ENCODE measurements around the gene LARP4B.
"Not testable (repeated sequence)": the region's sequence is repeated elsewhere in the genome, so short reads cannot be mapped to it uniquely, and the experiment has no call there.

Gene LARP4B

DNA sequence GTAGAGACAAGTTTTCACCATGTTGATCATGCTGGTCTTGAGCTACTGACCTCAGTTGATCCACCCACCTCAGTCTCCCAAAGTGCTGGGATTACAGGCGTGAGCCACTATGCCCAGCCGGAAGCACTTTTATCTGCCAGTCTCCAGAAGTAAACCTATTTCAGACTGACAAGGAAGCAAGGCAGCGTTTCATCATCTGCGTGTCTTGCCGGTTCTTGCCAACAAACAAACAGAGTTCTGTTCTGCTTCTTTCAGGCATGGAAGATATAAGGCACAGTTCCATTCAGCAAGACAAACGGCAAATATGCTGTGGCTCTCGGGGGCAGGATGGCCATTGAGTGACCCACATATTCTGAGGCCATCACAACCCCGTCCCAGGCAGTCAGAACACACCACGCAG, 15.5 kb upstream of the LARP4B start:
- no peak overlapping the region for H3K27ac Mint-ChIP-seq
- H3K9me3 Mint-ChIP-seq, result no peaks in the 10 kb centered on the region
- H3K27me3 Mint-ChIP-seq, result no peaks in the 10 kb centered on the region
- no peaks in the 10 kb centered on the region for H3K36me3 Mint-ChIP-seq (ENCODE audit: low read depth)
- H3K4me1 Mint-ChIP-seq (ENCODE audit: low read depth), result peaks cover 28% of the 10 kb centered on the region
- no peak overlapping the region for H3K4me3 Mint-ChIP-seq

- Mint-ChIP-seq H3K36me3 (ENCODE audit: low read depth) (no peaks in the 10 kb centered on the region), H3K4me3 (no peak overlapping the region), H3K27ac (no peak overlapping the region), H3K27me3 (no peaks in the 10 kb centered on the region), H3K4me1 (ENCODE audit: low read depth) (peaks cover 31% of the 10 kb centered on the region), H3K9me3 (no peaks in the 10 kb centered on the region)
Measured at GRCh38 chr10:945778-946177, 14.3 kb upstream of the LARP4B start.

- no peaks in the 10 kb centered on the region for H3K36me3 Mint-ChIP-seq (ENCODE audit: low read depth)
Measured at GRCh38 chr10:944034-944831, 12.7 kb upstream of the LARP4B start.

DNA sequence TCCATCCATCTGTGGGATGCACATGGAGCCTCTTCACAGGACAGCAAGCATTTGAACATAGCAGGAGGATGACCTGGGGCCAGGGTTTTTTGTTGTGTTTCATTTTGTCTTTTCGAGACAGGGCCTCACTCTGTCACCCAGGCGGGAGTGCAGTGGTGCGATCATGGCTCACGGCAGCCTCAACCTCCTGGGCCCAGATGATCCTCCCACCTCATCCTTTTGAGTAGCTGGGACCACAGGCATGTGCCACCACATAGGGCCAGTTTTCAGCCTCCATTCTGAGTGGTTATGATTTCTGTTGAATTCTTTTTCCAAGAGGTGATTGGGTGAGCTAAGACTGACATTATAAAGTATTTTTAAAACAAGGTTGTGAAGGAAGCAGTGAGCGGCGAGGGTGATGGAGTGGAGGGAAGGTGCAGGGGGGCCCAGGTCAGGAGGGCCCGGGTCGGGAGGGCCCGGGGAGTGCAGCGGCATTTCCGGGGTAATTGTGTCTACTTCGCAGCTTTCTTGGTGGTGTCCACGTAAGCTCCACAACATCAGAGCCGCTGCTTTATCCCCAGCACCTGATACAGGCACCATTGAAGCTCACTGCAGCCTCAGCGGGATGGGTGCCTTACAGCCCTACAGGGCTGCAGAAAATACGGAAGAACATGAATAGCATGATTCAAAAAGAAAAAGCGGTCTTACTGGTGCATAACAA, 12.0 kb upstream of the LARP4B start:
- Mint-ChIP-seq H3K4me1 (ENCODE audit: low read depth) (peaks cover 44% of the 10 kb centered on the region), H3K4me3 (no peak overlapping the region), H3K9me3 (no peaks in the 10 kb centered on the region), H3K36me3 (ENCODE audit: low read depth) (no peaks in the 10 kb centered on the region), H3K27ac (no peak overlapping the region), H3K27me3 (no peaks in the 10 kb centered on the region)

More at GRCh38 chr10:944034-944831, 12.7 kb upstream of the LARP4B start:
- peaks cover 36% of the 10 kb centered on the region for H3K4me1 Mint-ChIP-seq (ENCODE audit: low read depth)
- no peaks in the 10 kb centered on the region for H3K27me3 Mint-ChIP-seq
- peak overlapping the region; percentile 17 for H3K27ac Mint-ChIP-seq
- peak overlapping the region; percentile 18 for H3K4me3 Mint-ChIP-seq
- H3K9me3 Mint-ChIP-seq, result no peaks in the 10 kb centered on the region

DNA sequence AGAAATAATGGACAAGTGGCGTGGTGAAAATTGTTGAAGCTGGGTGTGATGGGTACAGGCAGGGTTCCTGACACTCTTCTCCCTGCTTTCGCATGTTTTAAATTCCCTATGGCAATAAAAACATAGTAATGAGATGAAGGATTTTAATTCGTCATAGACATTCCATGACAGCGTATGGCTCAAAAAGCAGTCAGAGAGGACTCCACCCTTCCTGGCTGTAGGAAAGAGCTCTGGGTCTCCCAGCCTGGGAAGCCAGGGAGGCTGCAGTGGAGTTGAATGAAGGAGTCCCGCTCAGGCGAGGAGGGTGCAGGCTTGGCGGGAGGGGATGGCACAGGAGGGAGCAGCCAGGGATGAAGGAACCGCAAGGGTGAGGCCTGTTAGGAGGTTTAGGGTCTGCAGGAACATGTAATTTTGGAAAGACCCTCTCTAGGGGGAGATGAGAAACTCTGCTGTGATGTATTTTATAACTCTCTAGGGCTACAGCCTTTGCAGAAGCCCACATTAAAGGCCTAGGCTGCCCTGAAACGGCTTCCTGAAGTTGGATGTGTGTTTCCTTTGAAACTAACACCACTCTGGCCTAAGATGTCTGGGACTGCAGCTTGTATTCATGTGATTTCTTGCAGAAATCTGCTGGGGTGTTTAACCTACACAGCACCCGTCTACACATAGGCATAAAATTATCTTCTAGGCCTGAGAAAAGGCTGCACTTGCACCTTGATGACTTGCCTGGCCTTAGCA, 7.6 kb upstream of the LARP4B start:
- Mint-ChIP-seq H3K4me3 (no peak overlapping the region), H3K4me1 (ENCODE audit: low read depth) (peaks cover 43% of the 10 kb centered on the region), H3K27me3 (no peaks in the 10 kb centered on the region), H3K9me3 (no peaks in the 10 kb centered on the region), H3K36me3 (ENCODE audit: low read depth) (no peaks in the 10 kb centered on the region), H3K27ac (no peak overlapping the region)

DNA sequence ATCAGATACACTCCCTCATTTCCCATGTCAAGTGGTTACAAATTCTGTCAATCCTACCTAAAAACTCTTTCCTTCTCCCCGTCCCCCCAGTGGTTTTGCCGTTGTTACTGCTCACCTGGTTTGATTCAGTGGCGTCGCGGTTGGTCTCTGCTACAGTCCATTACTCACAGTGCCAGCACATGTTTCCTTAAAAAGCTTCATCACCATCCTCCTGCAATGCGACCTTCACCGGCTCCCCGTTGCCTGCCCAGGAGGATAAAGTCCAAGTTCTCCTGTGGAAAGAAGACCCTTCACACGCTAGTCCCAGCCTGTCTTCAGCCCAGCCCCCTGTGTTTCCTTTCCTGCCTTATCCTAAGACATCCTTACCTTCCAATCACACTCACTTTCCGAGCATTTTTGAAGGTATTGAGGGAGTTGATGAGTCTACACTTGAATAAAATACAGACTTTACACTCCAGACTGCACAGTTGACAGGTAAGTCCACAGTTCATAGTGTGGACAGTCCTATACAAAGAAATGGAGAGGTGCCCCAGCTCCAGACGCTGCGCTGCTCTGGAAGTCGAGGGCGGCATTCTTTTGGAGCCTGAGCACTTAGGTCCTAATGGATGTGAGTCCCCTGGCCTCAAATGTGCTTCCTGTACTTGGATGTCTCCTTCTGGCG, 3.4 kb upstream of the LARP4B start:
- H3K9me3 Mint-ChIP-seq, result no peaks in the 10 kb centered on the region
- H3K4me3 Mint-ChIP-seq, result no peak overlapping the region
- peak overlapping the region; percentile 46 for H3K27ac Mint-ChIP-seq
- H3K36me3 Mint-ChIP-seq (ENCODE audit: low read depth), result peaks cover 8% of the 10 kb centered on the region
- H3K4me1 Mint-ChIP-seq (ENCODE audit: low read depth), result peaks cover 29% of the 10 kb centered on the region
- H3K27me3 Mint-ChIP-seq, result no peaks in the 10 kb centered on the region

DNA sequence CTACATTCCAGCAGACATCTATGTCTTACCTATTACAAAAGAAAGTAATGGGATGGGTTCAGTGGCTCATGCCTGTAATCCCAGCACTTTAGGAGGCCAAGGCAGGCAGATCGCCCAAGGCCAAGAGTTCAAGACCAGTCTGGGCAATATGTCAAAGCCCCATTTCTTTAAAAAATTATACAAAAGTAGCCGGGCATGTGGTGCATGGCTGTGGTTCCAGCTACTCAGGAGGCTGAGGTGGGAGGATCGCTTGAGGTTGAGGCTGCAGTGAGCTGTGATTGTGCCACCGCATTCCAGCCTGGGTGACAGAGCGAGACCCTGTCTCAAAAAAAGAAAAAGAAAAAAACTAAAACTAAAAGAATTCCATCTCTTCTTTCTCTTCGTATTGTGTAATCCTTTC, 2.7 kb upstream of the LARP4B start:
- not testable (repeated sequence) for H3K27me3 Mint-ChIP-seq, H3K4me3 Mint-ChIP-seq, H3K9me3 Mint-ChIP-seq, H3K27ac Mint-ChIP-seq
- Mint-ChIP-seq H3K36me3 (ENCODE audit: low read depth) (peaks cover 10% of the 10 kb centered on the region), H3K4me1 (ENCODE audit: low read depth) (peaks cover 31% of the 10 kb centered on the region)

- H3K27me3 Mint-ChIP-seq, result no peaks in the 10 kb centered on the region
- H3K4me1 Mint-ChIP-seq (ENCODE audit: low read depth), result peaks cover 37% of the 10 kb centered on the region
- peaks cover 13% of the 10 kb centered on the region for H3K36me3 Mint-ChIP-seq (ENCODE audit: low read depth)
- no peaks in the 10 kb centered on the region for H3K9me3 Mint-ChIP-seq
- H3K27ac Mint-ChIP-seq, result peak overlapping the region; percentile 86
- peak overlapping the region; percentile 77 for H3K4me3 Mint-ChIP-seq
Measured at GRCh38 chr10:932589-932988, 1.1 kb upstream of the LARP4B start.

DNA sequence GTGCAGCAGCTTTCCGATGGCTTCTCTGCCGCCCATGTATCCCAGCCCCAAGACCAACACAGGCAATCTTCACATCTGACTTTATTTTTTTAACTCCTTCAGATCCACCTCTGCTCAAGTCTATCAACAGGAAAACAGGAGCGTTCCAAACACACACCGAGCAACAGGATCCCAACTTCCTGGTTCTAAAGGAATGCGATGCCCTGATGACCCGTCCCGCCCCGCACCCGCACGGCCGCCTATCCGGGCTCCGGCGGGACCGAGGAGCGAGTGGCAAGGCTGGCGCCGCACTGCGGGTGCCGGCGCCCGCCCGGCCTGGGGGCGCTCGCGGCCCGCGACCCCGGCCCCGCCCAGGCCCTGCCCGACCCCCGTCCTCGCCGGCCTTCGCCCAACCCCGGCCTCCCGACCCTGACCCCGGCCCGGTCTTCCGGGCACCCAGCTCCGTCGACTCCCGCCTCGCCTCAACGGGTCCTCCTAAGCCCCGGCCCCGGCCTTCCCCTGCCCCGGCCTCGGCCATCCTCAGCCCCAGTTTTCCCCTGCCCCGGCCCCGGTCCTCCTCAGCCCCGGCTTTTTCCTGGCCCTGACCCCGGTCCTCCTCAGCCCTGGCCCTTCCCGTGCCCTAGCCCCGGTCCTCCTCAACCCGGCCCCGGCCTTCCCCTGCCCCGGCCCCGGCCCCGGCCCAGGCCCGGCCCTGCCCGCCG, 730 bp downstream of the LARP4B start:
- Mint-ChIP-seq H3K4me3 (peak overlapping the region; percentile 95), H3K27me3 (no peaks in the 10 kb centered on the region), H3K9me3 (no peaks in the 10 kb centered on the region), H3K27ac (peak overlapping the region; percentile 92), H3K4me1 (ENCODE audit: low read depth) (peaks cover 48% of the 10 kb centered on the region), H3K36me3 (ENCODE audit: low read depth) (peaks cover 29% of the 10 kb centered on the region)

DNA sequence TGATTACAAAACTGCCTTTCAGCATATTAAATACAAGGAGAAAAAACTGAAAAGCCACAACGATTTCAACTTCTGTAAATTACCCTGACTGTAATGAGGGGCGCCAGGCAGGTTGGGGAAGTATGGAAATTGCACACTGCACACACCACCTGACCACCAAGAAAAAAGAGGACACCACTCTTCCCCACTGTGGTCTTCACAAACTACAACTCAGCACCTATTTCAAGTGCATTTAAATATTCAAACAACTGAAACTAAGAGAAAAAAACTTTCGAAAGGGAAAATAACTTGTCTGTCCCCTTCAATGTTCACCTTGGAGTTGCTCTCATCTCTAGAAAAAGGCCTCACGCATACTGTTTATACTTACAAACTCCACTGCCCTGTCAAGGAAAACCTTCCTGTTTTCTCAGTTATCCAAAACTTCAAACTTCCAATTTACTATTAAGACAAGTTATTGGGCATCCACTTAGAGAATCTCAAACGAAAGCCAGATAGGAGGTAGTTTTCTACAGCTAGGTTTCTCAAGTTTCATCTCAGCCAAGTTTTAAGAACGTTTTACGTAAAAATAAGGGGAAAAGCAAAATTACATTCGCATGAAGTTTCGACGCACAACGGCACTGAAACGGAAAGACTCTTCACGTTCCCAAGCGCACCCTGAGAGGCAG, 1.4 kb downstream of the LARP4B start:
- peaks cover 33% of the 10 kb centered on the region for H3K36me3 Mint-ChIP-seq (ENCODE audit: low read depth)
- peaks cover 51% of the 10 kb centered on the region for H3K4me1 Mint-ChIP-seq (ENCODE audit: low read depth)

DNA sequence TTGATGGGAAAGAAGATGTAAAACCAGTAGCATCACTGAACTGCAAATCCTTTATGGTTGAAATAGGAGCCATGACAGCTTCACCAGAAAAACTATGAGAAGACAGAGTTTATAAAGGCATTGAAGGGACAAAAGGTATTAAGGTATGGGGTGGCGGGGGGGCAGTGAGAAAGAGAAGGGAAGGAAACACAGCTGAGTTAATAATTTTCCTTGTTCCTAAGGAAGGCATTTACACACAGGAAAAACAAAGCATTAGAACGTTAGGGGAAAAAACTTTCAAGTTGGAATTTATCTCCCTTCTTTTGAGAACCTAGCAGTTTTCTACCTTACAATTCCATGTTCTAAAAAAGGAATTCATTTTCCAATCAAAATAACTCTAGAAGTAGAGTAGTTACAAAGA, 4.4 kb downstream of the LARP4B start:
- Mint-ChIP-seq H3K4me3 (no peak overlapping the region), H3K9me3 (no peaks in the 10 kb centered on the region), H3K4me1 (ENCODE audit: low read depth) (peaks cover 70% of the 10 kb centered on the region), H3K27me3 (no peaks in the 10 kb centered on the region), H3K27ac (no peak overlapping the region), H3K36me3 (ENCODE audit: low read depth) (peaks cover 49% of the 10 kb centered on the region)

More for the DNA sequence above, 1.4 kb downstream of the LARP4B start:
- Mint-ChIP-seq H3K27me3 (no peaks in the 10 kb centered on the region), H3K27ac (peak overlapping the region; percentile 92), H3K9me3 (no peaks in the 10 kb centered on the region), H3K4me3 (peak overlapping the region; percentile 95)

- H3K27ac Mint-ChIP-seq, result no peak overlapping the region
- no peak overlapping the region for H3K4me3 Mint-ChIP-seq
- no peaks in the 10 kb centered on the region for H3K9me3 Mint-ChIP-seq
- H3K36me3 Mint-ChIP-seq (ENCODE audit: low read depth), result peaks cover 58% of the 10 kb centered on the region
- H3K27me3 Mint-ChIP-seq, result no peaks in the 10 kb centered on the region
- peaks cover 79% of the 10 kb centered on the region for H3K4me1 Mint-ChIP-seq (ENCODE audit: low read depth)
Measured at GRCh38 chr10:926075-926698, 5.3 kb downstream of the LARP4B start.

- peaks cover 71% of the 10 kb centered on the region for H3K4me1 Mint-ChIP-seq (ENCODE audit: low read depth)
- H3K9me3 Mint-ChIP-seq, result no peaks in the 10 kb centered on the region
- no peak overlapping the region for H3K4me3 Mint-ChIP-seq
- peaks cover 51% of the 10 kb centered on the region for H3K36me3 Mint-ChIP-seq (ENCODE audit: low read depth)
- no peaks in the 10 kb centered on the region for H3K27me3 Mint-ChIP-seq
- peak overlapping the region; percentile 23 for H3K27ac Mint-ChIP-seq
Measured at GRCh38 chr10:924524-924859, 7.0 kb downstream of the LARP4B start.
